EL (cell line): ENCODE data around the gene FAXC.
"Not testable (repeated sequence)": the region's sequence is repeated elsewhere in the genome, so short reads cannot be mapped to it uniquely, and the experiment has no call there.

Experiments used
- DNase-seq: peaks from one replicate; pipeline ENCODE4 v3.0.0-alpha.2; 2016

FAXC gene

GRCh38 chr6:99338188-99338587 lies 11.3 kb downstream of the FAXC start:
- no peak for DNase-seq

- DNase-seq = not testable (repeated sequence)
Measured at GRCh38 chr6:99335298-99335697, 14.2 kb downstream of the FAXC start.

- peak; percentile 64 for DNase-seq
Measured at GRCh38 chr6:99334526-99335127, 14.8 kb downstream of the FAXC start.

GRCh38 chr6:99333068-99333467 lies 16.4 kb downstream of the FAXC start:
- DNase-seq = no peak

GRCh38 chr6:99331531-99331930 lies 17.9 kb downstream of the FAXC start:
- no peak for DNase-seq

- DNase-seq = peak; percentile 76
Measured at GRCh38 chr6:99330159-99330558, 19.3 kb downstream of the FAXC start.

- DNase-seq = no peak
Measured at GRCh38 chr6:99324996-99325395, 24.5 kb downstream of the FAXC start.

- no peak for DNase-seq
Measured at GRCh38 chr6:99318566-99318965, 30.9 kb downstream of the FAXC start.

- no peak for DNase-seq
Measured at GRCh38 chr6:99312354-99312753, 37.1 kb downstream of the FAXC start.

GRCh38 chr6:99310553-99310952 lies 38.9 kb downstream of the FAXC start:
- no peak for DNase-seq

- DNase-seq = no peak
Measured at GRCh38 chr6:99309557-99309956, 39.9 kb downstream of the FAXC start.

- no peak for DNase-seq
Measured at GRCh38 chr6:99308788-99309187, 40.7 kb downstream of the FAXC start.

- DNase-seq = no peak
Measured at GRCh38 chr6:99307295-99307907, 42.1 kb downstream of the FAXC start.

- DNase-seq = no peak
Measured at GRCh38 chr6:99306341-99306740, 43.1 kb downstream of the FAXC start.

- no peak for DNase-seq
Measured at GRCh38 chr6:99305021-99305554, 44.4 kb downstream of the FAXC start.

- peak; percentile 2 for DNase-seq
Measured at GRCh38 chr6:99297415-99297814, 52.1 kb downstream of the FAXC start.

GRCh38 chr6:99297006-99297405 lies 52.5 kb downstream of the FAXC start:
- no peak for DNase-seq

GRCh38 chr6:99296261-99296660 lies 53.2 kb downstream of the FAXC start:
- no peak for DNase-seq

- no peak for DNase-seq
Measured at GRCh38 chr6:99295276-99295675, 54.2 kb downstream of the FAXC start.

- no peak for DNase-seq
Measured at GRCh38 chr6:99294786-99295185, 54.7 kb downstream of the FAXC start.

GRCh38 chr6:99289701-99290100 lies 59.8 kb downstream of the FAXC start:
- no peak for DNase-seq

- no peak for DNase-seq
Measured at GRCh38 chr6:99288668-99289067, 60.8 kb downstream of the FAXC start.

GRCh38 chr6:99287523-99287922 lies 62.0 kb downstream of the FAXC start:
- DNase-seq = no peak

- no peak for DNase-seq
Measured at GRCh38 chr6:99285881-99286280, 63.6 kb downstream of the FAXC start.
